ENCODE data around the gene DNM2.

Gene DNM2

GRCh38 chr19:10763411-10763810, 45.5 kb downstream of the DNM2 start:
- no peak overlapping the region for H4K91ac ChIP-seq (ENCODE audit: low read depth, low read length)
- no peak overlapping the region for H3K27ac ChIP-seq (ENCODE audit: low read depth, low read length)
- H2BK5ac ChIP-seq (ENCODE audit: low read depth, low read length, poor library complexity), result no peak overlapping the region
- H3K18ac ChIP-seq (ENCODE audit: low read length), result peak overlapping the region; percentile 4
- no peak overlapping the region for H3K4ac ChIP-seq (ENCODE audit: low read depth, low read length)
- H3K4me3 ChIP-seq (ENCODE audit: low read depth, low read length), result no peak overlapping the region
- H3K79me2 ChIP-seq (ENCODE audit: control insufficient read depth, insufficient read depth, low read length, poor library complexity), result no peaks in the 10 kb centered on the region
- H4K12ac ChIP-seq (ENCODE audit: low read depth, low read length), result no peak overlapping the region
- H2AK5ac ChIP-seq (ENCODE audit: low read length), result no peak overlapping the region
- H2BK120ac ChIP-seq (ENCODE audit: insufficient read depth, low read length, poor library complexity), result no peak overlapping the region
- no peak overlapping the region for H3K9ac ChIP-seq (ENCODE audit: low read length)
- no peak overlapping the region for H3K14ac ChIP-seq (ENCODE audit: low read length)
- H3K4me1 ChIP-seq (ENCODE audit: control insufficient read depth in 1 of 2, insufficient read depth in 2 of 2, low read length in 2 of 2), result peaks cover 6 to 7% of the 10 kb centered on the region in 2 experiments
- no peak for DNase-seq
- H3K79me1 ChIP-seq (ENCODE audit: low read length), result no peaks in the 10 kb centered on the region
- no peaks in the 10 kb centered on the region for H3K27me3 ChIP-seq (ENCODE audit: insufficient read depth, low read length)
- no CpG with 5 or more reads among the region's 5 CpGs for WGBS (ENCODE audit: extremely low coverage, insufficient coverage, insufficient read length)
- H3K4me2 ChIP-seq (ENCODE audit: low read length), result no peak overlapping the region
- no peak overlapping the region for H2AFZ ChIP-seq (ENCODE audit: insufficient read depth, low read length, poor library complexity)
- H3K36me3 ChIP-seq (ENCODE audit: control insufficient read depth in 1 of 2, insufficient read depth in 2 of 2, low read length in 2 of 2), result peaks cover 21 to 22% of the 10 kb centered on the region in 2 experiments
- H2BK12ac ChIP-seq (ENCODE audit: low read length), result no peak overlapping the region
- no peak overlapping the region for H4K8ac ChIP-seq (ENCODE audit: low read depth, low read length)
- H3K9me3 ChIP-seq (ENCODE audit: insufficient read depth, low read depth, low read length), result no peaks in the 10 kb centered on the region
- no peak overlapping the region for H3K23ac ChIP-seq (ENCODE audit: low read length)

GRCh38 chr19:10763828-10764339, 46.0 kb downstream of the DNM2 start:
- Histone ChIP-seq H3K23ac (ENCODE audit: low read length) (no peak overlapping the region), H2BK5ac (ENCODE audit: low read depth, low read length, poor library complexity) (no peak overlapping the region), H2BK12ac (ENCODE audit: low read length) (no peak overlapping the region), H3K4ac (ENCODE audit: low read depth, low read length) (no peak overlapping the region), H3K9me3 (ENCODE audit: insufficient read depth, low read depth, low read length) (no peaks in the 10 kb centered on the region), H3K4me2 (ENCODE audit: low read length) (no peak overlapping the region), H3K4me1 (ENCODE audit: control insufficient read depth in 1 of 2, insufficient read depth in 2 of 2, low read length in 2 of 2) (peaks cover 6 to 8% of the 10 kb centered on the region in 2 experiments), H3K27ac (ENCODE audit: low read depth, low read length) (no peak overlapping the region), H2AFZ (ENCODE audit: insufficient read depth, low read length, poor library complexity) (no peak overlapping the region), H3K14ac (ENCODE audit: low read length) (no peak overlapping the region), H3K36me3 (ENCODE audit: control insufficient read depth in 1 of 2, insufficient read depth in 2 of 2, low read length in 2 of 2) (peaks cover 25% of the 10 kb centered on the region in 2 experiments), H3K79me2 (ENCODE audit: control insufficient read depth, insufficient read depth, low read length, poor library complexity) (no peaks in the 10 kb centered on the region), H4K91ac (ENCODE audit: low read depth, low read length) (no peak overlapping the region), H2BK120ac (ENCODE audit: insufficient read depth, low read length, poor library complexity) (no peak overlapping the region), H3K9ac (ENCODE audit: low read length) (no peak overlapping the region), H3K79me1 (ENCODE audit: low read length) (no peaks in the 10 kb centered on the region), H3K27me3 (ENCODE audit: insufficient read depth, low read length) (no peaks in the 10 kb centered on the region), H2AK5ac (ENCODE audit: low read length) (no peak overlapping the region), H3K18ac (ENCODE audit: low read length) (peak overlapping the region; percentile 4), H4K12ac (ENCODE audit: low read depth, low read length) (no peak overlapping the region), H3K4me3 (ENCODE audit: low read depth, low read length) (no peak overlapping the region), H4K8ac (ENCODE audit: low read depth, low read length) (no peak overlapping the region)
- no CpG with 5 or more reads among the region's 11 CpGs for WGBS (ENCODE audit: extremely low coverage, insufficient coverage, insufficient read length)
- no peak for DNase-seq

- Histone ChIP-seq H2BK12ac (ENCODE audit: low read length) (no peak overlapping the region), H3K18ac (ENCODE audit: low read length) (no peak overlapping the region), H3K27me3 (ENCODE audit: insufficient read depth, low read length) (no peaks in the 10 kb centered on the region), H3K9ac (ENCODE audit: low read length) (no peak overlapping the region), H2AK5ac (ENCODE audit: low read length) (no peak overlapping the region), H2AFZ (ENCODE audit: insufficient read depth, low read length, poor library complexity) (no peak overlapping the region), H4K12ac (ENCODE audit: low read depth, low read length) (no peak overlapping the region), H4K91ac (ENCODE audit: low read depth, low read length) (no peak overlapping the region), H4K8ac (ENCODE audit: low read depth, low read length) (no peak overlapping the region), H3K4me3 (ENCODE audit: low read depth, low read length) (no peak overlapping the region), H2BK5ac (ENCODE audit: low read depth, low read length, poor library complexity) (no peak overlapping the region), H3K23ac (ENCODE audit: low read length) (no peak overlapping the region), H3K4ac (ENCODE audit: low read depth, low read length) (no peak overlapping the region), H3K9me3 (ENCODE audit: insufficient read depth, low read depth, low read length) (no peaks in the 10 kb centered on the region), H2BK120ac (ENCODE audit: insufficient read depth, low read length, poor library complexity) (no peak overlapping the region), H3K36me3 (ENCODE audit: control insufficient read depth in 1 of 2, insufficient read depth in 2 of 2, low read length in 2 of 2) (peaks cover 27 to 31% of the 10 kb centered on the region in 2 experiments), H3K79me2 (ENCODE audit: control insufficient read depth, insufficient read depth, low read length, poor library complexity) (peaks cover 3% of the 10 kb centered on the region), H3K4me1 (ENCODE audit: control insufficient read depth in 1 of 2, insufficient read depth in 2 of 2, low read length in 2 of 2) (peaks cover 9 to 13% of the 10 kb centered on the region in 2 experiments), H3K14ac (ENCODE audit: low read length) (no peak overlapping the region), H3K79me1 (ENCODE audit: low read length) (peaks cover 2% of the 10 kb centered on the region), H3K4me2 (ENCODE audit: low read length) (no peak overlapping the region), H3K27ac (ENCODE audit: low read depth, low read length) (no peak overlapping the region)
- WGBS (ENCODE audit: extremely low coverage, insufficient coverage, insufficient read length), result no CpG with 5 or more reads among the region's 9 CpGs
- no peak for DNase-seq
These were observed 46.5 kb downstream of the DNM2 start for GRCh38 chr19:10764340-10764894.

DNA sequence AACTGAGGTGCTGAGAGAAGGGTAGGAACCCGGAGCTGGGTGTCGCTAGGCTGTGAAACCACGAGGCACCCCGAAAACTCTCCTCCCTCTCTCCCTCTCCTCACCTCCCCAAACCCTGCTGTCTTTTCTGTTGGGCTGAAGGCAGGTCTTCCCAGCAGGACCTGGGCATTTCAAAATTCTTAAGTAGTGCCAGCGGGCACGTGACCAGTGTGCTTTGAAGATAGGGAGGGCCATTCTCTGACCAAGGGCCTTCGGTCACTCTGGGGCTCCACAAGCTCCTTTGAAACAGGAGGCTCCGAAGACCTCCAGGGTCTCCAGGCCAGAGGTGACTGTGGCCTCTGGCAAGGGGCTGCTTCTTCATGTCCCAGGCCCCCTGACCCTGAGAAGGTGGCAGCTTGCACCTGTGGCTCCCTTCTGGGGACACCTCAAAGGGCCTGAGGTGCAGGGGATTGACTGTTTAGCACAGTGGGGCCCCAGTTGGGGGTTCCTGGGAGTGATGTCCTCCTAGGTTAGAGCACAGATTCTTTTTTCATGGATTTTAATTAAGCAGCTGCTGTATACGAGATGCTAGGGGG, 48.3 kb downstream of the DNM2 start:
- peaks cover 19 to 30% of the 10 kb centered on the region in 2 experiments for H3K36me3 ChIP-seq (ENCODE audit: control insufficient read depth in 1 of 2, insufficient read depth in 2 of 2, low read length in 2 of 2)
- no peak overlapping the region for H4K91ac ChIP-seq (ENCODE audit: low read depth, low read length)
- H2AFZ ChIP-seq (ENCODE audit: insufficient read depth, low read length, poor library complexity), result no peak overlapping the region
- H4K12ac ChIP-seq (ENCODE audit: low read depth, low read length), result no peak overlapping the region
- H3K4me3 ChIP-seq (ENCODE audit: low read depth, low read length), result no peak overlapping the region
- H3K27me3 ChIP-seq (ENCODE audit: insufficient read depth, low read length), result no peaks in the 10 kb centered on the region
- peaks cover 10 to 11% of the 10 kb centered on the region in 2 experiments for H3K4me1 ChIP-seq (ENCODE audit: control insufficient read depth in 1 of 2, insufficient read depth in 2 of 2, low read length in 2 of 2)
- no peak for DNase-seq
- H2BK12ac ChIP-seq (ENCODE audit: low read length), result no peak overlapping the region
- H2AK5ac ChIP-seq (ENCODE audit: low read length), result no peak overlapping the region
- peaks cover 2% of the 10 kb centered on the region for H3K79me1 ChIP-seq (ENCODE audit: low read length)
- peak overlapping the region; percentile 9 for H3K4ac ChIP-seq (ENCODE audit: low read depth, low read length)
- H3K79me2 ChIP-seq (ENCODE audit: control insufficient read depth, insufficient read depth, low read length, poor library complexity), result peaks cover 3% of the 10 kb centered on the region
- no peak overlapping the region for H3K9ac ChIP-seq (ENCODE audit: low read length)
- no peak overlapping the region for H2BK120ac ChIP-seq (ENCODE audit: insufficient read depth, low read length, poor library complexity)
- no peak overlapping the region for H3K18ac ChIP-seq (ENCODE audit: low read length)
- no CpG with 5 or more reads among the region's 9 CpGs for WGBS (ENCODE audit: extremely low coverage, insufficient coverage, insufficient read length)
- no peak overlapping the region for H3K27ac ChIP-seq (ENCODE audit: low read depth, low read length)
- no peaks in the 10 kb centered on the region for H3K9me3 ChIP-seq (ENCODE audit: insufficient read depth, low read depth, low read length)
- H3K4me2 ChIP-seq (ENCODE audit: low read length), result no peak overlapping the region
- H2BK5ac ChIP-seq (ENCODE audit: low read depth, low read length, poor library complexity), result no peak overlapping the region
- H3K14ac ChIP-seq (ENCODE audit: low read length), result no peak overlapping the region
- H3K23ac ChIP-seq (ENCODE audit: low read length), result no peak overlapping the region
- no peak overlapping the region for H4K8ac ChIP-seq (ENCODE audit: low read depth, low read length)
